GM23338 (cell line): ENCODE data around the gene SLC43A3. TPM values are rescaled to one million over a fixed set of nuclear protein-coding genes. Genes with fewer than 3 reads are reported as not detected.
"Not testable (repeated sequence)": the region's sequence is repeated elsewhere in the genome, so short reads cannot be mapped to it uniquely, and the experiment has no call there.

Experiments used
- ATAC-seq: fragments of 200-7000 bp; cut with Tn5 transposase; 3 replicates; pipeline ENCODE4 v1.9.1; 2020
- DNase-seq: peaks from one replicate; pipeline ENCODE4 v3.0.0-alpha.2; 2015; ENCODE audit warnings: low spot score
- H2AFZ ChIP-seq: fragments of 200-600 bp; sonication (generic); 2 replicates; pipeline ENCODE4 v1.8.0; 2016; ENCODE audit warnings: antibody characterized with exemption, mild to moderate bottlenecking, moderate library complexity
- H3F3A ChIP-seq: fragments of 200-600 bp; sonication (generic); replicated peaks from 2 replicates; pipeline ENCODE4 v1.8.0; 2017; ENCODE audit warnings: antibody characterized with exemption, mixed run types, low read depth
- H3K27ac ChIP-seq: fragments of 200-600 bp; sonication (generic); 2 replicates; pipeline ENCODE4 v1.6.1; 2016; ENCODE audit warnings: low read depth
- H3K27me3 ChIP-seq: fragments of 200-600 bp; sonication (generic); 2 replicates; pipeline ENCODE4 v1.8.0; 2016; ENCODE audit warnings: mild to moderate bottlenecking, mixed run types, moderate library complexity; ENCODE audit not compliant: insufficient read depth
- H3K36me3 ChIP-seq: fragments of 200-600 bp; sonication (generic); 2 replicates; pipeline ENCODE4 v1.8.0; 2016; ENCODE audit warnings: mild to moderate bottlenecking; ENCODE audit not compliant: insufficient read depth
- H3K4me1 ChIP-seq: fragments of 200-600 bp; sonication (generic); 2 replicates; pipeline ENCODE4 v1.8.0; 2016; ENCODE audit warnings: mild to moderate bottlenecking, moderate library complexity; ENCODE audit not compliant: insufficient read depth
- H3K4me2 ChIP-seq: fragments of 200-600 bp; sonication (generic); 2 replicates; pipeline ENCODE4 v1.7.1; 2017; ENCODE audit warnings: mixed run types
- H3K4me3 ChIP-seq: fragments of 200-600 bp; sonication (generic); 2 replicates; pipeline ENCODE4 v1.6.1; 2016; ENCODE audit warnings: mixed run types
- H3K79me2 ChIP-seq: fragments of 200-600 bp; sonication (generic); replicated peaks from 2 replicates; pipeline ENCODE4 v1.8.0; 2017; ENCODE audit warnings: mild to moderate bottlenecking; ENCODE audit not compliant: insufficient read depth
- H3K9me2 ChIP-seq: fragments of 200-600 bp; sonication (generic); 2 replicates; pipeline ENCODE4 v1.8.0; 2017; ENCODE audit not compliant: insufficient read depth
- H4K20me1 ChIP-seq: fragments of 200-600 bp; sonication (generic); replicated peaks from 2 replicates; pipeline ENCODE4 v1.8.0; 2017; ENCODE audit warnings: mild to moderate bottlenecking; ENCODE audit not compliant: insufficient read depth
- H3K27ac Mint-ChIP-seq: 2 replicates; pipeline ENCODE4 v1.8.0; 2020; ENCODE audit warnings: inconsistent platforms, mild to moderate bottlenecking, moderate library complexity, mixed read lengths
- H3K27me3 Mint-ChIP-seq: 3 replicates; pipeline ENCODE4 v1.8.0; 2022; ENCODE audit warnings: low read depth, mild to moderate bottlenecking, moderate library complexity, mixed read lengths, inconsistent platforms; ENCODE audit not compliant: insufficient read depth, poor library complexity
- H3K36me3 Mint-ChIP-seq: 3 replicates; pipeline ENCODE4 v1.8.0; 2021; ENCODE audit warnings: low read depth, mild to moderate bottlenecking, inconsistent platforms, moderate library complexity, mixed read lengths
- H3K4me1 Mint-ChIP-seq: 3 replicates; pipeline ENCODE4 v1.8.0; 2020; ENCODE audit warnings: mild to moderate bottlenecking, inconsistent platforms, mixed read lengths
- H3K4me3 Mint-ChIP-seq: 3 replicates; pipeline ENCODE4 v1.8.0; 2021; ENCODE audit warnings: moderate library complexity, mild to moderate bottlenecking, inconsistent platforms, mixed read lengths
- H3K9me3 Mint-ChIP-seq: 3 replicates; pipeline ENCODE4 v1.8.0; 2020; ENCODE audit warnings: moderate library complexity, mild to moderate bottlenecking, inconsistent platforms, mixed read lengths
- REST ChIP-seq: IDR thresholded peaks from one replicate; pipeline ENCODE4 v1.6.1; 2018; ENCODE audit warnings: antibody characterized with exemption; ENCODE audit not compliant: unreplicated experiment
- ZNF462 ChIP-seq: fragments of 250-450 bp; sonication (Bioruptor Pico); IDR thresholded peaks from 2 replicates; pipeline ENCODE4 v1.5.0; 2020; ENCODE audit warnings: mild to moderate bottlenecking, moderate library complexity
- polyA plus RNA-seq: library from polyadenylated mRNA; unstranded; fragments of >200 nt; fragmentation: Nextera tagmentation; extraction: Ambion mirVana; gene quantifications from 2 replicates; pipeline ENCODE4 v1.2.1, GENCODE V29; 2016
- total RNA-seq: library from RNA; depleted of rRNA; stranded (reverse); fragments of >200 nt; shearing (Covaris generic); gene quantifications from 2 replicates; pipeline ENCODE4 v1.2.3, GENCODE V29; 2014

Gene SLC43A3
- total and polyA plus RNA-seq, 2 experiments from 2014 or later = 14.3 to 24.8 TPM

GRCh38 chr11:57361926-57362325 is 65.0 kb downstream of the SLC43A3 start (continued):
- TF ChIP-seq REST (no peak), ZNF462 (no peak)

- H3K4me1 Mint-ChIP-seq = peaks cover 22% of the 10 kb centered on the region
- H2AFZ ChIP-seq, ATAC-seq, H3K9me3 Mint-ChIP-seq, H3K27ac ChIP-seq, H3K4me3 ChIP-seq, H3K79me2 ChIP-seq, H3F3A ChIP-seq, H3K27me3 ChIP-seq, H3K36me3 ChIP-seq, H3K4me3 Mint-ChIP-seq, H4K20me1 ChIP-seq, H3K4me2 ChIP-seq, H3K9me2 ChIP-seq, DNase-seq, H3K27ac Mint-ChIP-seq, H3K36me3 Mint-ChIP-seq, H3K27me3 Mint-ChIP-seq: not testable (repeated sequence)
- H3K4me1 ChIP-seq = peaks cover 15% of the 10 kb centered on the region
Observed at GRCh38 chr11:57361420-57361819, 65.5 kb downstream of the SLC43A3 start.
